ENCODE data around the gene ZNF792.
"Not testable (repeated sequence)": the region's sequence is repeated elsewhere in the genome, so short reads cannot be mapped to it uniquely, and the experiment has no call there.

Gene ZNF792

DNA sequence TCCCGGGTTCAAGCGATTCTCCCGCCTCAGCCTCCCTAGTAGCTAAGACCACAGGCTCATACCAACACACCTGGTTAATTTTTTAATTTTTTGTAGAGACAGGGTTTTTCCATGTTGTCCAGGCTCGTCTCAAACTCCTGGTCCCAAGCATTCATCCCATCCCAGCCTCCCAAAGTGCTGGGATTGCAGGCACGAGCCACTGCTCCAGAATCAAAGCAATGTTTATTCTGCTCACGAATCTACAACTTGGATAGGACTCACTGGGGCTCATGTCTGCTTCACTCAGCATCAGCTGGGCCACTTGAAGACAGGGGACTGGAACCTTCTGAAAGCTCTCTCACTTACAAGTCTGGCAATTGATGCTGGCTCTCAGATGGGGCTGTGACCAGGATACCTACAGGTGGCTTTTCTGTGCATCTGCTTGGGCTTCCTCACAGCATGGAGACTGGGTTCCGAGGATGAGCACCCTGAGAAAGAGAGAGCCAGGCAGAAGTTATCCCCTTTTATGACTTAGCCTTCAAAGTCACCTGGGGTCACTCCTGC, 8.2 kb upstream of the ZNF792 start:
- DNase-seq (ENCODE audit: extremely low read depth in 1 of 2, low read depth in 1 of 2), result no peak

GRCh38 chr19:34970185-34970780, 6.3 kb upstream of the ZNF792 start:
- DNase-seq (ENCODE audit: extremely low read depth in 1 of 2, low read depth in 1 of 2), result not testable (repeated sequence)

DNA sequence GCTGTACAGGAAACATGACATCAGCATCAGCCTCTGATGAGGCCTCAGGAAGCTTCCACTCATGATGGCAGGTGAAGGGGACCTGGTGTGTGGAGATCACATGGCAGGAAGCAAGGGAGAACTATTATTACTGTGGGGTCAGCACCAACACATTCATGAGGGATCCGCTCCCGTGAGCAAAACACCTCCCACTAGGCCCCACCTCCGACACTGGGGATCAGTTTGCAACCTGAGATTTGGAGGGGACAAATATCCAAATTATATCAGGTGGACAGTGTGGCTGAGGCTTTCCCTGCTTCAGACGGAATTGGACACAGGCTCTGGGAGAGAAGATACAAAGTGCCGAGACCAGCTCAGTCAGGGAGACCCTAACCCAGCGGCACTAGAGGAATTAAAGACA, 5.7 kb upstream of the ZNF792 start:
- DNase-seq (ENCODE audit: extremely low read depth in 1 of 2, low read depth in 1 of 2), result no peak

DNA sequence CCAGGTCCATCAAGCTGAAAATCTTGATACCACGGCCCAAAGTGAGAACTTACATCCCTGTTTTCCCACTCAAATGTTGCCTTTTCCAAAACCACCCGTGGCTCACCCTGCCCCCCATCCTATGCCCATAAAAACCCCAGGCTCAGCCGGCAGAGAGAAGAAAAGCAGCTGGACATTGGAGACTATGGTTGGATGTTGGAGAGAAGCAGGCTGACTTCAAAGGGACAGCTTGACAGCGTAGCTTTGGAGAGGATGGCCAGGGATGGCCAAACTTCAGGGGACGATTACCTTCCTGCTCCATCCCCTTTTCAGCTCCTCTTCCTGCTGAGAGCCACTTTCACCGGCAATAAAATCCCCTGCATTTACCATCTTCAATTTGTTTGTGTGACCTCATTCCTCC, 3.5 kb upstream of the ZNF792 start:
- no peak for DNase-seq (ENCODE audit: extremely low read depth in 1 of 2, low read depth in 1 of 2)

DNA sequence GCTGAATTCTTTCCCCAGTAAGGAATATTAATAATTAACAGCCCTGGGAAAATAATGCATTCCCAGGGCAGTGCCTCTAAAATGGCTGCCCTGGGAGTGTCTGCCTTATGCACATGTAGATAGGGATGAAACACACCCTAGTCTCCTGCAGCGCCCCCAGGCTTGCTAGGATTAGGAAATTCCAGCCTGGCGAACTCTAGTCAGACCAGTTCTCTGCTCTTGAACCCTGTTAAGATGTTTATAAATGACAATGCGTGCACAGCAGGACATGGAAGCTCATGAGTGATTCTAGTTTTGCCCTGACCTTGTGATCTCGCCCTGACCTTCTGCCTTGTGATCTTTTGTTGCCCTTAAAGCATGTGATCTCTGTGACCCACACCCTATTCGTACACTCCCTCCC, 1.5 kb upstream of the ZNF792 start:
- DNase-seq (ENCODE audit: extremely low read depth in 1 of 2, low read depth in 1 of 2), result not testable (repeated sequence)

DNA sequence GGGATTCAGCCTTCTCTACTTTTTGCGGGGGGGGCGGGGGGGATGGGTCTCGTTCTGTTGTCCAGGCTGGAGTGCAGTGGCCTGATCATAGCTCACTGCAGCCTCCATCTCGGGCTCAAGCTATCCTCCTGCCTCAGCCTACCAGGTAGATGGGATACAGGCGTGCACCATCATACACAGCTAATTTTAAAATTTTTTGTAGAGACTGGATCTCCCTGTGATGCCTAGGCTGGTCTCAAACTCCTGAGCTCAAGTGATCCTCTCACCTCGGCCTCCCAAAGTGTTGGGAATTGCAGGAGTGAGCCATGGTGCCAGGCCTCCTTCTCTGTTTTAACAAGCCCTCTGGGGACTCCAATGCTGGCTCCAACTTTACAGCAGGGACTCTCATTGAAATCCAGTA, 569 bp upstream of the ZNF792 start:
- no peak for DNase-seq (ENCODE audit: extremely low read depth in 1 of 2, low read depth in 1 of 2)

- no peak for DNase-seq (ENCODE audit: extremely low read depth in 1 of 2, low read depth in 1 of 2)
Observed at GRCh38 chr19:34962687-34963572, 1.1 kb downstream of the ZNF792 start.

DNA sequence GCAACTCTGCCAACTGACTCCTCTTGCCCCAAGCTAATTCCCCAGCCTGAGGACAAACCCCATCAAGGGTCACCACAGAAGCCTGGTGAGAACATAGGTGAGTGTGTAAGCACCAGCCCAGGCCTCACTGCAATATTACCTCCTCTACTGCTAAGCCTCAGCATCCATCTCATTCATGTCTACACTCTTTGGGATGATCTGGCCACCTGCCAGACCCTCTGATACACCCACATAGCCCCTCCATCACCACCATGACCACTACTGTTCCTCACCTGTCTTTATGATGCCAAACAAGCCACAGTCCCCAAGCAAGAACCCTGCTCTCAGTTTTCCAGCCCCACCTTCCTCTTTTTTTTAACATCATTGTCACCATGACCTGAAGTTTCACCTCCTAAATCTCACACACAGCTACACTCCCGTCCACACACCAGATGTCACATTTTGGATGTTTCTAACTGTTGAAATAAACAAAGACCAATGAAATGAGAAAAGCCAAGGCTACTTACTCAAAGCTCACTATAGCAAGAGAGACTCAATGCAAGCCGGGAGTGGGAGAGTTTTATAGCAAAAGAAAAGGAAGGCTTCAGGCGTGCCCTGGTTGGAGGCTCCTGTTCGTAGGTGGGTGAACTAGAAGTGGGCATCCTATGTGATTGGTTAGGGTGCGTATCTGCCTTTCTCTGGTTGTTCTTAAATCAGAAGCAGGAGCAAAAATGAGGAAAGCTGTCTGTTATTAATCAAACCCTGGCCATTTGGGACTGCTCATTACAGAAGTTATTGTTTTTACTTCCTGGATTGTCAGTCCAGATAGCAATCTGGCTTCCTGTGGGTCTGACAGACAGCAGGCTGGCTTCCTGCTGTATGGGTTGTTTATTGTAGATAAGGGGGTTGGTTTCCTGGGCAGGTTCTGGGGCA, 2.0 kb downstream of the ZNF792 start:
- no peak for DNase-seq (ENCODE audit: extremely low read depth in 1 of 2, low read depth in 1 of 2)

GRCh38 chr19:34960940-34961679, 2.9 kb downstream of the ZNF792 start:
- DNase-seq (ENCODE audit: extremely low read depth in 1 of 2, low read depth in 1 of 2), result no peak

DNA sequence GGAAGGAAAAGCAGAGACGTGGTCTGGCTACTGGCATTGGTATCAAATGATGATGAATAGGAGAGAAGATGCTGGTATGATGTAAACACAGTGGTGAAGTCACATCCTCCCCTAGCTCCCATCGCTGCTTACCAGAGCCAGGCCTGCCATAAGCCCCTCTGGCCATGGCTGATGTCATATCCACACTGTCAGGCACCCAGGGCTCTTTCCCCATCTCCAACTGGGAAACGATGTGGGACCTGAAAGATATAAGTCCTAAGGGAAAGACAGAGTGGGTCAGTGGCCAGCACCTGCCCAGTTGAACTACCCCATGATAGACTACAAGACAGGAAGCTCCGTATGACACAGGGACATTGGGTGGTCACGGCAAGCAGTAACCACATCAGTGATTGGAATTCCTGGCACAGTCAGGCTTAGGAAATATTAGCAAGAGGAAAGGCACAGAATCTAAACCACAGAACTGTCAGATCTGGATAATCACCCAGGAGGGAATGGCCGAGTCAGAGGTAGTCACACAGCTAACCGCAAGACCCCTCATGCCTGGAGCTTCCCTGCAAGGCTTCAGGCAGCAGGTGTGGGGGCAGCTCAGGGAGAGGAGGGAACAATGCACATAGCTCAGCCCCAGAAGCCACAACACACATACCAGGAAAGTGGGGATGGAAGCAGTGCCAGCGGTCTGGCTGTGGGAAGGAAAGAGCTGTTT, 3.8 kb downstream of the ZNF792 start:
- no peak for DNase-seq (ENCODE audit: extremely low read depth in 1 of 2, low read depth in 1 of 2)

- DNase-seq (ENCODE audit: extremely low read depth in 1 of 2, low read depth in 1 of 2), result no peak
Observed at GRCh38 chr19:34959021-34959420, 5.0 kb downstream of the ZNF792 start.

GRCh38 chr19:34957830-34958751, 5.9 kb downstream of the ZNF792 start:
- no peak for DNase-seq (ENCODE audit: extremely low read depth in 1 of 2, low read depth in 1 of 2)

GRCh38 chr19:34953092-34953491, 10.9 kb downstream of the ZNF792 start:
- no peak for DNase-seq (ENCODE audit: extremely low read depth in 1 of 2, low read depth in 1 of 2)

- no peak for DNase-seq (ENCODE audit: extremely low read depth in 1 of 2, low read depth in 1 of 2)
Observed at GRCh38 chr19:34943861-34944573, 20.0 kb downstream of the ZNF792 start.

- DNase-seq (ENCODE audit: extremely low read depth in 1 of 2, low read depth in 1 of 2), result no peak
Observed at GRCh38 chr19:34938886-34939285, 25.1 kb downstream of the ZNF792 start.

GRCh38 chr19:34936184-34936583, 27.8 kb downstream of the ZNF792 start:
- no peak for DNase-seq (ENCODE audit: extremely low read depth in 1 of 2, low read depth in 1 of 2)

GRCh38 chr19:34932494-34932893, 31.5 kb downstream of the ZNF792 start:
- no peak for DNase-seq (ENCODE audit: extremely low read depth in 1 of 2, low read depth in 1 of 2)

Data from stimulated activated CD8-positive, alpha-beta memory T cell treated with anti-CD3 and anti-CD28 coated beads, Interleukin-7, amount 100 ng/mL, for 48 hours (primary cell).